ENCODE data around the gene APOBR.
"Not testable (repeated sequence)": the region's sequence is repeated elsewhere in the genome, so short reads cannot be mapped to it uniquely, and the experiment has no call there.

DNA sequence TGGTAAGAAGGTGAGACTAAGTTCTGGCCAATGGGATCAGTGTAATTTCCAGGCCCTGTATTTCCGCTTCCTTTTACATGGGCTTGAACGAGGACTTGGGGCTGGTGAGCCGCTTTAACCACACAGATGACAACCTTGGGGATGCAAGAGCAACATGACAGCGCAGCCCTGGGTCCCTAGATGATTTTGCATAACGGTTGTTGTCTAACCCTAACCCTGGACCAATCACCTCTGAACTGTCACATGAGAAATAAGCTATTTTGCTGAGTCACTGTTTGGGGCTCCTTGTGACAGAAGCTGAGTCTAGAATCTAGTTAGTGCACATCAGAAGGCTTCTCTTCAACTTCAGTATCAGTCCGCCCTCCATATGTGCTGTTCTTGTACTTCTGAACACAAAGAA is 47.4 kb upstream of the APOBR start:
- TF ChIP-seq, protein P1, sequence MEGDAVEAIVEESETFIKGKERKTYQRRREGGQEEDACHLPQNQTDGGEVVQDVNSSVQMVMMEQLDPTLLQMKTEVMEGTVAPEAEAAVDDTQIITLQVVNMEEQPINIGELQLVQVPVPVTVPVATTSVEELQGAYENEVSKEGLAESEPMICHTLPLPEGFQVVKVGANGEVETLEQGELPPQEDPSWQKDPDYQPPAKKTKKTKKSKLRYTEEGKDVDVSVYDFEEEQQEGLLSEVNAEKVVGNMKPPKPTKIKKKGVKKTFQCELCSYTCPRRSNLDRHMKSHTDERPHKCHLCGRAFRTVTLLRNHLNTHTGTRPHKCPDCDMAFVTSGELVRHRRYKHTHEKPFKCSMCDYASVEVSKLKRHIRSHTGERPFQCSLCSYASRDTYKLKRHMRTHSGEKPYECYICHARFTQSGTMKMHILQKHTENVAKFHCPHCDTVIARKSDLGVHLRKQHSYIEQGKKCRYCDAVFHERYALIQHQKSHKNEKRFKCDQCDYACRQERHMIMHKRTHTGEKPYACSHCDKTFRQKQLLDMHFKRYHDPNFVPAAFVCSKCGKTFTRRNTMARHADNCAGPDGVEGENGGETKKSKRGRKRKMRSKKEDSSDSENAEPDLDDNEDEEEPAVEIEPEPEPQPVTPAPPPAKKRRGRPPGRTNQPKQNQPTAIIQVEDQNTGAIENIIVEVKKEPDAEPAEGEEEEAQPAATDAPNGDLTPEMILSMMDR (IDR thresholded peaks at IDR 0.05): not testable (repeated sequence)
- not testable (repeated sequence) for TF ChIP-seq POLR2A (IDR thresholded peaks at IDR 0.05)
